Ovary (tissue), 9 donors: Measurements from ENCODE around the gene CEP78. TPM values are rescaled to one million over a fixed set of nuclear protein-coding genes. Genes with fewer than 3 reads are reported as not detected.

Source experiments
- DNase-seq, 5 donors: peaks; one replicate each; pipeline ENCODE4 v3.0.0-alpha.2; 2019 to 2020
- H3K27ac ChIP-seq, 2 donors: fragments of 200-600 bp; one replicate each; pipeline versions ENCODE4 v1.5.1 to v1.8.0; 2019 to 2022
- H3K27me3 ChIP-seq: fragments of 200-600 bp; one replicate; pipeline ENCODE4 v1.8.0; 2022
- H3K36me3 ChIP-seq: fragments of 200-600 bp; sonication (generic); one replicate; pipeline ENCODE4 v1.5.1; 2019
- H3K4me1 ChIP-seq: one replicate; pipeline ENCODE4 v1.8.1; 2013; ENCODE audit warnings: mild to moderate bottlenecking, moderate library complexity; ENCODE audit not compliant: insufficient read depth
- H3K4me3 ChIP-seq: fragments of 200-600 bp; sonication (generic); one replicate; pipeline ENCODE4 v1.5.1; 2017
- H3K9me3 ChIP-seq, 2 donors: fragments of 200-600 bp in 1 of 2; sonication (generic) in 1 of 2; one replicate each; pipeline versions ENCODE4 v1.5.1 to v1.8.1; 2013 to 2019; ENCODE audit warnings: mild to moderate bottlenecking in 1 of 2, moderate library complexity in 1 of 2
- EP300 ChIP-seq: sonication (generic); formaldehyde crosslinking; IDR thresholded peaks from one replicate; pipeline ENCODE4 v1.6.1; 2017; ENCODE audit warnings: antibody characterized with exemption
- POLR2A ChIP-seq: fragments of 450-650 bp; IDR thresholded peaks from one replicate; pipeline ENCODE4 v1.6.1; 2017; ENCODE audit warnings: antibody characterized with exemption, mild to moderate bottlenecking, moderate library complexity
- WGBS, 3 donors: extraction: QIAGEN DNeasy Blood & Tissue Kit in 1 of 3; methylation state at CpG; one replicate each; pipeline versions ENCODE4 v1.1.5 to v1.1.7; 2013 to 2017; 5-methylcytosine and 5-hydroxymethylcytosine counted together
- intact Hi-C, 4 donors: fragments of 100-400 bp; cut with DNase I; formaldehyde crosslinking; loops; one replicate each; pipeline versions ENCODE4 v1.11.0 to v1.15.1; 2022 to 2023
- polyA plus RNA-seq, 2 donors: library from polyadenylated mRNA; stranded (reverse); fragments of 200-250 nt in 1 of 2; fragments of 350-450 nt in 1 of 2; fragmentation: Illumina TruSeq in 1 of 2; extraction: RNeasy Lipid Tissue Mini Kit (QIAGEN cat#74804) in 1 of 2; gene quantifications; one replicate each; pipeline ENCODE4 v1.2.3, GENCODE V29; 2013 to 2014
- small RNA-seq: library from RNA; depleted of rRNA; stranded (forward); fragments of <200 nt; gene quantifications from one replicate; pipeline ENCODE3, GENCODE V24; 2016
- total RNA-seq, 7 donors: library from RNA; depleted of rRNA in 2 of 7; stranded (reverse); fragments of >200 nt in 2 of 7; fragmentation: NEBNext Ultra II Directional in 3 of 7; extraction: Animal tissue kit (Norgen Biotek cat#: 25700) in 3 of 7; gene quantifications; one replicate each; pipeline versions ENCODE4 v1.1.0 to v1.2.4, GENCODE V29; 2016 to 2023
- TF ChIP-seq, protein P1 (sequence below), 3 donors: fragments of 450-650 bp in 2 of 3; fragments of 200-600 bp in 1 of 3; IDR thresholded peaks; one replicate each; pipeline versions ENCODE4 v1.5.1 to v1.8.0; 2016 to 2022; ENCODE audit warnings: antibody characterized with exemption in 3 of 3, mild to moderate bottlenecking in 1 of 3
- donor health status: DM: no; HTN: no; CAD: no; lungs with moderate emphysema.
- donor health status: DM: no; HTN: no; CAD: no.
- donor health status: Bipolar disorder and iron deficiency.
- donor health status: DM: yes; HTN: yes; CAD: no.
- donor health status: DM: no; HTN: no; CAD: no.
- donor health status: DM: yes; HTN: yes; CAD: no.

Gene CEP78
- total and polyA plus RNA-seq, 9 donors = 6.1 to 25.6 (median 14.4) TPM

DNA sequence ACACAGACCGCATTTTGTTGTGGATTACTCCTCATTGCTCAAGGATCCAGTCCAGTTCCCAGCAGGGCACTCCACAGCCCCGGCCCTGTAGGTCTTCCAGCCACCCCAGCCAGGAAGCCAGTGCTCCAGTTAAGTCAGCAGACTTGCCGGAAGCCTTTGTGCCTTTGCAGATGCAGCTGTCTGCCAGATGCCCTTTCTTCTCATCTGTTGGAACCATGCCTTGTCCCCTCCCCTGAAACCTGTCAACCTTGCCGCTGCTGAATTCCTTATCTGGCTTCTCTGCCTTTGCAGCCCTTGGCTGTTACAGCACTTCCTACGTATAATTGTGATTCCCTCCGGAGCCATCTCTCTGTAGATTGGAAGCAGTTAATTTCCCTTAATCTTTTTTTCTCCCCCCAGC lies 89.5 kb downstream of the CEP78 start:
- DNase-seq = peak; percentile 22 to 62 (median 44)
- Histone ChIP-seq H3K4me1 (peaks cover 1% of the 10 kb centered on the region), H3K9me3 (no peaks in the 10 kb centered on the region), H3K36me3 (no peaks in the 10 kb centered on the region), H3K27ac (no peak overlapping the region), H3K27me3 (no peaks in the 10 kb centered on the region), H3K4me3 (no peak overlapping the region)
- intact Hi-C loops = no loop called here
- 6 to 8% (median 8%) methylated on average over 6 of the region's 6 CpGs for WGBS, 3 donors
- TF ChIP-seq, protein P1, sequence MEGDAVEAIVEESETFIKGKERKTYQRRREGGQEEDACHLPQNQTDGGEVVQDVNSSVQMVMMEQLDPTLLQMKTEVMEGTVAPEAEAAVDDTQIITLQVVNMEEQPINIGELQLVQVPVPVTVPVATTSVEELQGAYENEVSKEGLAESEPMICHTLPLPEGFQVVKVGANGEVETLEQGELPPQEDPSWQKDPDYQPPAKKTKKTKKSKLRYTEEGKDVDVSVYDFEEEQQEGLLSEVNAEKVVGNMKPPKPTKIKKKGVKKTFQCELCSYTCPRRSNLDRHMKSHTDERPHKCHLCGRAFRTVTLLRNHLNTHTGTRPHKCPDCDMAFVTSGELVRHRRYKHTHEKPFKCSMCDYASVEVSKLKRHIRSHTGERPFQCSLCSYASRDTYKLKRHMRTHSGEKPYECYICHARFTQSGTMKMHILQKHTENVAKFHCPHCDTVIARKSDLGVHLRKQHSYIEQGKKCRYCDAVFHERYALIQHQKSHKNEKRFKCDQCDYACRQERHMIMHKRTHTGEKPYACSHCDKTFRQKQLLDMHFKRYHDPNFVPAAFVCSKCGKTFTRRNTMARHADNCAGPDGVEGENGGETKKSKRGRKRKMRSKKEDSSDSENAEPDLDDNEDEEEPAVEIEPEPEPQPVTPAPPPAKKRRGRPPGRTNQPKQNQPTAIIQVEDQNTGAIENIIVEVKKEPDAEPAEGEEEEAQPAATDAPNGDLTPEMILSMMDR (IDR thresholded peaks at IDR 0.05) = no peak
- no peak for TF ChIP-seq POLR2A
- TF ChIP-seq EP300 = no peak

DNA sequence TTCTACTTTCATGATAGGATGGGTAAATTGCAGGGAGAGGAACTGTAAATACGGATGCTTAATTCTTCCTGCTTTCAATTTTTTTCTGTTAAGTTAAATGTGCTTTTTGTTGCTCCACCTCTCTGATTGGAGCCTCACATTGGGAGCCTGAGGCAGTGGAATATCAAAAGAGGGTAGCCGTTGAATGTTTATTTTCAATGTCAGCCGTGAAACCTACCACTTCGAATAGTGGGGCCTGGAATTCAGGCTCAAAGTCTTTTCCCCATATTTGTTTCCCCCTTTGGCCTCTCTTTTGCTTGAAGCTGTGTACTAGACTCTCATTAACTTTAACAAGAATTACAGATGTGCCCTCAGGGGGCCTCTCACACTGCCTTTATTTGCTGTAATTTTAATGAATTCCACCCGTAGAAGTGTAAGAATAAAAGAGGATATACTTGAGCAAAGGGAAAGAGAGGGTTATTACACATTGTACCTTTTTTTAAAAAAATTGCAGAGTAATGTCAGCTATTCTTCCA lies 90.0 kb downstream of the CEP78 start:
- Histone ChIP-seq H3K4me3 (no peak overlapping the region), H3K27ac (no peak overlapping the region), H3K27me3 (no peaks in the 10 kb centered on the region), H3K36me3 (no peaks in the 10 kb centered on the region), H3K9me3 (no peaks in the 10 kb centered on the region), H3K4me1 (peaks cover 1% of the 10 kb centered on the region)
- WGBS, 3 donors = 48 to 56% (median 54%) methylated on average over 5 of the region's 5 CpGs
- DNase-seq = no peak
- intact Hi-C loops = no loop called here
- TF ChIP-seq, protein P1 (IDR thresholded peaks at IDR 0.05) = no peak
- TF ChIP-seq POLR2A = no peak
- no peak for TF ChIP-seq EP300

- H3K9me3 ChIP-seq = no peaks in the 10 kb centered on the region
- WGBS, 3 donors = 91 to 98% (median 94%) methylated on average over 2 of the region's 2 CpGs
- DNase-seq = no peak
- H3K27ac ChIP-seq = no peak overlapping the region
- no peaks in the 10 kb centered on the region for H3K36me3 ChIP-seq
- no peaks in the 10 kb centered on the region for H3K27me3 ChIP-seq
- intact Hi-C loops = no loop called here
- TF ChIP-seq, protein P1 (IDR thresholded peaks at IDR 0.05) = no peak
- TF ChIP-seq POLR2A = no peak
- no peak for TF ChIP-seq EP300
- no peak overlapping the region for H3K4me3 ChIP-seq
- peaks cover 1% of the 10 kb centered on the region for H3K4me1 ChIP-seq
Observed at GRCh38 chr9:78326564-78326963, 90.7 kb downstream of the CEP78 start.

Small RNAs within 50 kb of the gene (small RNA-seq; reads per million reads assigned to genes)
- not detected for gene AL353705.4

Other genes starting within 250 kb of the CEP78 start
- 10 to 100 TPM; 33.5 to 72.2 (median 54.0) TPM for gene GNAQ, start 204.3 kb upstream of the CEP78 start, total RNA-seq
- 10 to 100 TPM; 22.0 to 48.5 TPM for gene GNAQ, start 204.3 kb upstream of the CEP78 start, polyA plus RNA-seq
- 100 to 1,000 TPM in 1 of 7 donors, 10 to 100 TPM in 2, 1 to 10 TPM in 3, under 1 TPM in 1; 0.83 to 153 (median 7.1) TPM for gene PSAT1, start 61.0 kb downstream of the CEP78 start, total RNA-seq
- 10 to 100 TPM in 1 of 2 donors, 1 to 10 TPM in 1; 1.5 to 10.2 TPM for gene PSAT1, start 61.0 kb downstream of the CEP78 start, polyA plus RNA-seq